ENCODE results near the gene PARP9.

DNA sequence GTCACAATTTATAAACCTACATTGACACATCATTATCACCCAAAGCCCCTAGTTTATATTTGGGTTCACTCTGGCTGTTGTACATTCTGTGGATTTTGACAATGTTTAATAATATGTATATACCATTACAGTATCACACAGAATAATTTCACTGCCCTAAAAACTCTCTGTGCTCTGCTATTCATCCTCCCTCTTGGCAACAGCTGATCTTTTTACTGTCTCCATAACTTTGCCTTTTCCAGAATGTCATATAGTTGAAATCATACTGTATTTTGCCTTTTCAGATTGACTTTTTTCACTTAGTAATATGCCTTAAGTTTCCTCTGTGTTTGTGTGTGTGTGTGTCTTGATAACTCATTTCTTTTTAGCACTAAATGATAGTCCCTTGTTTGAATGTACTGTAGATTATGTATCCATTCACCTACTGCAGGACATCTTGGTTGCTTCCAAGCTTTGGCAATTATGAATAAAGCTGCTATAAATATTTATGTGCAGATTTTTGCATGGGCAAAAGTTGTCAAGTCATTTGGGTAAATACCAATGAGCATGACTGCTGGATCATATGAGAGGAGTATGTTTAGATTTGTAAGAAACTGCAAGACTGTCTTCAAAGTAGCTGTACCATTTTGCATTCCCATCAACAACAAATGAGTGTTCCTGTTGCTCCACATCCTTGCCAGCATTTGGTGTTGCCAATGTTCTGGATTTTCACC, 22.8 kb upstream of the PARP9 start:
- no peak for TF ChIP-seq EZH2 (IDR thresholded peaks at IDR 0.05; ENCODE audit: borderline replicate concordance, insufficient read depth, low read depth, low read length, poor library complexity, severe bottlenecking)
- TF ChIP-seq, protein P1, sequence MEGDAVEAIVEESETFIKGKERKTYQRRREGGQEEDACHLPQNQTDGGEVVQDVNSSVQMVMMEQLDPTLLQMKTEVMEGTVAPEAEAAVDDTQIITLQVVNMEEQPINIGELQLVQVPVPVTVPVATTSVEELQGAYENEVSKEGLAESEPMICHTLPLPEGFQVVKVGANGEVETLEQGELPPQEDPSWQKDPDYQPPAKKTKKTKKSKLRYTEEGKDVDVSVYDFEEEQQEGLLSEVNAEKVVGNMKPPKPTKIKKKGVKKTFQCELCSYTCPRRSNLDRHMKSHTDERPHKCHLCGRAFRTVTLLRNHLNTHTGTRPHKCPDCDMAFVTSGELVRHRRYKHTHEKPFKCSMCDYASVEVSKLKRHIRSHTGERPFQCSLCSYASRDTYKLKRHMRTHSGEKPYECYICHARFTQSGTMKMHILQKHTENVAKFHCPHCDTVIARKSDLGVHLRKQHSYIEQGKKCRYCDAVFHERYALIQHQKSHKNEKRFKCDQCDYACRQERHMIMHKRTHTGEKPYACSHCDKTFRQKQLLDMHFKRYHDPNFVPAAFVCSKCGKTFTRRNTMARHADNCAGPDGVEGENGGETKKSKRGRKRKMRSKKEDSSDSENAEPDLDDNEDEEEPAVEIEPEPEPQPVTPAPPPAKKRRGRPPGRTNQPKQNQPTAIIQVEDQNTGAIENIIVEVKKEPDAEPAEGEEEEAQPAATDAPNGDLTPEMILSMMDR (IDR thresholded peaks at IDR 0.05): no peak

Measured in B cell (primary cell).